Loucy (cell line): ENCODE data around the gene CEP135.

Experiments used
- H2AFZ ChIP-seq: fragments of 200-600 bp; sonication (generic); 2 replicates; pipeline ENCODE4 v1.6.0; 2016; ENCODE audit warnings: antibody characterized with exemption, mild to moderate bottlenecking, low read length, moderate library complexity
- H3F3A ChIP-seq: fragments of 200-600 bp; 2 replicates; pipeline ENCODE4 v1.6.0; 2016; ENCODE audit warnings: antibody characterized with exemption, low read depth, mild to moderate bottlenecking
- H3K27me3 ChIP-seq: fragments of 200-600 bp; sonication (generic); 2 replicates; pipeline ENCODE4 v1.6.1; 2014; ENCODE audit warnings: low read length, mild to moderate bottlenecking; ENCODE audit not compliant: insufficient read depth, poor library complexity, severe bottlenecking
- H3K36me3 ChIP-seq: fragments of 200-600 bp; sonication (generic); 2 replicates; pipeline ENCODE4 v1.6.1; 2016; ENCODE audit warnings: low read length; ENCODE audit not compliant: insufficient read depth
- H3K4me1 ChIP-seq: fragments of 200-600 bp; sonication (generic); 2 replicates; pipeline ENCODE4 v1.5.1; 2014; ENCODE audit warnings: low read length, mild to moderate bottlenecking; ENCODE audit not compliant: insufficient read depth, poor library complexity, severe bottlenecking
- H3K4me2 ChIP-seq: fragments of 200-600 bp; sonication (generic); 2 replicates; pipeline ENCODE4 v1.6.0; 2014; ENCODE audit warnings: antibody characterized with exemption, low read length, low read depth, mild to moderate bottlenecking; ENCODE audit not compliant: poor library complexity, severe bottlenecking
- H3K4me3 ChIP-seq: fragments of 200-600 bp; sonication (generic); 2 replicates; pipeline ENCODE4 v1.5.1; 2014; ENCODE audit warnings: low read length, mild to moderate bottlenecking, mixed read lengths; ENCODE audit not compliant: poor library complexity, severe bottlenecking
- H3K79me2 ChIP-seq: fragments of 200-600 bp; sonication (generic); 2 replicates; pipeline ENCODE4 v1.6.1; 2014; ENCODE audit warnings: low read length; ENCODE audit not compliant: insufficient read depth
- H3K9ac ChIP-seq: fragments of 200-600 bp; sonication (generic); 2 replicates; pipeline ENCODE4 v1.6.0; 2014; ENCODE audit warnings: mild to moderate bottlenecking, low read depth, low read length, moderate library complexity; ENCODE audit not compliant: poor library complexity, severe bottlenecking
- H3K9me2 ChIP-seq: fragments of 200-600 bp; sonication (generic); replicated peaks from 2 replicates; pipeline ENCODE4 v1.6.1; 2016; ENCODE audit warnings: low read depth, low read length, mixed read lengths
- H3K9me3 ChIP-seq: fragments of 200-600 bp; sonication (generic); 2 replicates; pipeline ENCODE4 v1.6.1; 2014; ENCODE audit warnings: mild to moderate bottlenecking, antibody characterized with exemption, low read length, low read depth; ENCODE audit not compliant: insufficient read depth
- H4K20me1 ChIP-seq: fragments of 200-600 bp; sonication (generic); 2 replicates; pipeline ENCODE4 v1.6.0; 2014; ENCODE audit warnings: antibody characterized with exemption, low read length, mild to moderate bottlenecking; ENCODE audit not compliant: insufficient read depth, poor library complexity, severe bottlenecking
- EZH2phosphoT487 ChIP-seq: fragments of 200-600 bp; IDR thresholded peaks from 2 replicates; pipeline ENCODE4 v1.6.1; 2018; ENCODE audit warnings: antibody characterized with exemption, mild to moderate bottlenecking, moderate library complexity, borderline replicate concordance
- TF ChIP-seq, protein P1 (sequence below): fragments of 200-600 bp; sonication (generic); conservative IDR thresholded peaks from 2 replicates; pipeline ENCODE4 v1.5.1; 2014; ENCODE audit warnings: mild to moderate bottlenecking, antibody characterized with exemption, low read length

Gene CEP135

GRCh38 chr4:55920571-55920970 lies 28.2 kb upstream of the CEP135 start:
- Histone ChIP-seq H3K27me3 (no peaks in the 10 kb centered on the region), H2AFZ (no peak overlapping the region), H3K9ac (no peak overlapping the region), H3K4me3 (no peak overlapping the region), H3K79me2 (no peaks in the 10 kb centered on the region), H3K4me2 (no peak overlapping the region), H3K9me3 (no peaks in the 10 kb centered on the region), H3K4me1 (no peaks in the 10 kb centered on the region), H3K36me3 (no peaks in the 10 kb centered on the region), H4K20me1 (no peaks in the 10 kb centered on the region), H3K9me2 (no peaks in the 10 kb centered on the region), H3F3A (no peaks in the 10 kb centered on the region)
- TF ChIP-seq, protein P1, sequence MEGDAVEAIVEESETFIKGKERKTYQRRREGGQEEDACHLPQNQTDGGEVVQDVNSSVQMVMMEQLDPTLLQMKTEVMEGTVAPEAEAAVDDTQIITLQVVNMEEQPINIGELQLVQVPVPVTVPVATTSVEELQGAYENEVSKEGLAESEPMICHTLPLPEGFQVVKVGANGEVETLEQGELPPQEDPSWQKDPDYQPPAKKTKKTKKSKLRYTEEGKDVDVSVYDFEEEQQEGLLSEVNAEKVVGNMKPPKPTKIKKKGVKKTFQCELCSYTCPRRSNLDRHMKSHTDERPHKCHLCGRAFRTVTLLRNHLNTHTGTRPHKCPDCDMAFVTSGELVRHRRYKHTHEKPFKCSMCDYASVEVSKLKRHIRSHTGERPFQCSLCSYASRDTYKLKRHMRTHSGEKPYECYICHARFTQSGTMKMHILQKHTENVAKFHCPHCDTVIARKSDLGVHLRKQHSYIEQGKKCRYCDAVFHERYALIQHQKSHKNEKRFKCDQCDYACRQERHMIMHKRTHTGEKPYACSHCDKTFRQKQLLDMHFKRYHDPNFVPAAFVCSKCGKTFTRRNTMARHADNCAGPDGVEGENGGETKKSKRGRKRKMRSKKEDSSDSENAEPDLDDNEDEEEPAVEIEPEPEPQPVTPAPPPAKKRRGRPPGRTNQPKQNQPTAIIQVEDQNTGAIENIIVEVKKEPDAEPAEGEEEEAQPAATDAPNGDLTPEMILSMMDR, result no peak
- no peak for TF ChIP-seq EZH2phosphoT487

GRCh38 chr4:55921093-55921492 lies 27.7 kb upstream of the CEP135 start:
- Histone ChIP-seq H3K9ac (no peak overlapping the region), H3K4me3 (no peak overlapping the region), H3K9me3 (no peaks in the 10 kb centered on the region), H4K20me1 (no peaks in the 10 kb centered on the region), H3K4me1 (no peaks in the 10 kb centered on the region), H3K36me3 (no peaks in the 10 kb centered on the region), H3K79me2 (no peaks in the 10 kb centered on the region), H3F3A (no peaks in the 10 kb centered on the region), H2AFZ (no peak overlapping the region), H3K4me2 (no peak overlapping the region), H3K27me3 (no peaks in the 10 kb centered on the region), H3K9me2 (no peaks in the 10 kb centered on the region)
- TF ChIP-seq, protein P1, result no peak
- TF ChIP-seq EZH2phosphoT487, result no peak

GRCh38 chr4:55925241-55925640 lies 23.5 kb upstream of the CEP135 start:
- H3K4me3 ChIP-seq, result no peak overlapping the region
- H3F3A ChIP-seq, result no peaks in the 10 kb centered on the region
- no peaks in the 10 kb centered on the region for H3K9me3 ChIP-seq

More at GRCh38 chr4:55925241-55925640, 23.5 kb upstream of the CEP135 start:
- Histone ChIP-seq H3K9me2 (no peaks in the 10 kb centered on the region), H3K4me2 (no peak overlapping the region), H3K4me1 (no peaks in the 10 kb centered on the region), H3K27me3 (no peaks in the 10 kb centered on the region), H3K79me2 (no peaks in the 10 kb centered on the region), H4K20me1 (no peaks in the 10 kb centered on the region), H3K36me3 (no peaks in the 10 kb centered on the region), H3K9ac (no peak overlapping the region), H2AFZ (no peak overlapping the region)
- TF ChIP-seq, protein P1, result no peak
- TF ChIP-seq EZH2phosphoT487, result no peak
